Activated T-helper 9 cell treated with anti-CD3 and anti-CD28 coated beads, Interleukin-2, amount 50 U/mL, for 16 hours (primary cell): Measurements from ENCODE around the gene EEF1E1.
A peak's percentile ranks its signal among the peaks of the same experiment; 100 is the strongest.
"Not testable (repeated sequence)": the region's sequence is repeated elsewhere in the genome, so short reads cannot be mapped to it uniquely, and the experiment has no call there.

ENCODE experiments used
- DNase-seq: peaks from one replicate; pipeline ENCODE4 v3.0.0-alpha.2; 2020; ENCODE audit warnings: low read depth

The EEF1E1 gene

GRCh38 chr6:8063761-8064637 is 38.3 kb downstream of the EEF1E1 start, which contains the start of gene BLOC1S5:
Gene BLOC1S5, minus strand, starts transcription at chr6:8064389. Its CDS starts 13 bp downstream, at chr6:8064376.
- peak; percentile 96 for DNase-seq

- DNase-seq: no peak
Measured at GRCh38 chr6:8061736-8062135, 40.6 kb downstream of the EEF1E1 start.

- DNase-seq: no peak
Measured at GRCh38 chr6:8060346-8060745, 42.0 kb downstream of the EEF1E1 start.

DNA sequence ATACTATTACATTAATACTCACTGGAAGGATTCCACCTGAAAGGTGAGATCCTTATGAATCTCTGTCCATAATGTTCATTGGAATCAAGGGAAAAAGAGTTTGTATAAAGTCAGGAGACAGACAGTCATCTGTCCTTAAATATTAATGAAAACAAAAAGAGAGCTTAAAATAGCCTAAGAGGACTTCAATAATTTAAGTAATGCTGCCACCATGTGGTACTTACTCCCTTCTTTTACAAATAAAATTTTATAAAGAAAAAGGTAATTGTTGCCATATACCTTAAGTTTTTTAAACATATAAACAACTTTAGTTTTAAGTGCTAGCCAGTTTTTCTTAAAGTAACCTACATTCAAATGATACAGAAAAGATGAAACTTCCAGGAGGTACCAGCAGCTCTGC is 43.2 kb downstream of the EEF1E1 start:
- DNase-seq: no peak

- no peak for DNase-seq
Measured at GRCh38 chr6:8057793-8058192, 44.6 kb downstream of the EEF1E1 start.

GRCh38 chr6:8057263-8057662 is 45.1 kb downstream of the EEF1E1 start:
- DNase-seq: no peak

GRCh38 chr6:8054276-8054675 is 48.1 kb downstream of the EEF1E1 start:
- DNase-seq: no peak

GRCh38 chr6:8047541-8048292 is 54.6 kb downstream of the EEF1E1 start:
- no peak for DNase-seq

DNA sequence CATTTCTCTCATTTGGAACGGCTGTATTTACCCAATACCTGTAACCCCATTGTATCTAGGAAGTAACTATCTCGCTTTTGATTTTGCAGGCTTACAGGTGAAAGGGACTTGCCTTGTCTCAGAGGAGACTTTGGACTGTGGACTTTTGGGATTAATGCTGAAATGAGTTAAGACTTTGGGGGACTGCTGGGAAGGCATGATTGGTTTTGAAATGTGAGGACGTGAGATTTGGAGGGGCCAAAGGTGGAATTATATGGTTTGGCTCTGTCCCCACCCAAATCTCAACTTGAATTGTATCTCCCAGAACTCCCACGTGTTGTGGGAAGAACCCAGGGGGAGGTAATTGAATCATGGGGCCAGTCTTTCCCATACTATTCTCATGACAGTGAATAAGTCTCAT is 56.6 kb downstream of the EEF1E1 start:
- DNase-seq: not testable (repeated sequence)

GRCh38 chr6:8043221-8043620 is 59.1 kb downstream of the EEF1E1 start:
- DNase-seq: no peak

- DNase-seq: no peak
Measured at GRCh38 chr6:8041913-8042583, 60.3 kb downstream of the EEF1E1 start.

- not testable (repeated sequence) for DNase-seq
Measured at GRCh38 chr6:8034107-8034506, 68.2 kb downstream of the EEF1E1 start.

DNA sequence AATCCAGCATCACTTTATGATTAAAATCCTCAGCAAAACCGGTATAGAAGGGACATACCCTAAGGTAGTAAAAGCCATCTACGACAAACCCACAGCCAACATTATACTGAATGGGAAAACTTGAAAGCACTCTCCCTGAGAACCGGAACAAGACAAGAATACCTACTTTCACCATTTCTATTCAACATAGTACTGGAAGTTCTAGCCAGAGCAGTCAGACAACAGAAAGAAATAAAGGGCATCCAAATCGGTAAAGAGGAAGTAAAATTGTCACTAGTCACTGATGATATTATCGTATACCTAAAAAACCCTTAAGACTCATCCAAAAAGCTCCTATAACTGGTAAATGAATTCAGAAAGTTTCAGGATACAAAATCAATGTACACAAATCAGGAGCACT is 71.4 kb downstream of the EEF1E1 start:
- DNase-seq: no peak
